Naive B cell (primary cell): ENCODE data around the gene GHR. TPM values are rescaled to one million over a fixed set of nuclear protein-coding genes. Genes with fewer than 3 reads are reported as not detected.
A peak's percentile ranks its signal among the peaks of the same experiment; 100 is the strongest.

ENCODE experiments used
- ATAC-seq, 2 donors: fragments of 150-1000 bp; cut with Tn5 transposase; 2 replicates each; pipeline ENCODE4 v1.10.0; 2021; ENCODE audit warnings: low read depth in 2 of 2, mild to moderate bottlenecking in 2 of 2, moderate library complexity in 2 of 2
- DNase-seq: peaks from one replicate; pipeline ENCODE4 v3.0.0; 2022
- H3K27ac Mint-ChIP-seq, 6 donors: one replicate each; pipeline ENCODE4 v1.8.0; 2020 to 2022; ENCODE audit warnings: mild to moderate bottlenecking in 6 of 6, mixed read lengths in 6 of 6, moderate library complexity in 5 of 6, inconsistent platforms in 2 of 6
- H3K27me3 Mint-ChIP-seq, 3 donors: one replicate each; pipeline ENCODE4 v1.8.0; 2021 to 2022; ENCODE audit warnings: mixed read lengths in 3 of 3, mild to moderate bottlenecking in 1 of 3
- H3K36me3 Mint-ChIP-seq, 2 donors: one replicate each; pipeline ENCODE4 v1.8.0; 2020 to 2022; ENCODE audit warnings: mixed read lengths in 2 of 2, inconsistent platforms in 1 of 2, mild to moderate bottlenecking in 1 of 2
- H3K4me1 Mint-ChIP-seq, 3 donors: one replicate each; pipeline ENCODE4 v1.8.0; 2020 to 2022; ENCODE audit warnings: mixed read lengths in 3 of 3, inconsistent platforms in 1 of 3, mild to moderate bottlenecking in 1 of 3, moderate library complexity in 1 of 3
- H3K4me3 Mint-ChIP-seq, 8 donors: one replicate each; pipeline ENCODE4 v1.8.0; 2020 to 2022; ENCODE audit warnings: mild to moderate bottlenecking in 8 of 8, mixed read lengths in 8 of 8, moderate library complexity in 8 of 8, inconsistent platforms in 2 of 8
- H3K9me3 Mint-ChIP-seq, 7 donors: one replicate each; pipeline ENCODE4 v1.8.0; 2020 to 2022; ENCODE audit warnings: mixed read lengths in 7 of 7, mild to moderate bottlenecking in 5 of 7, inconsistent platforms in 2 of 7, moderate library complexity in 1 of 7
- polyA plus RNA-seq, 6 donors: library from polyadenylated mRNA; unstranded; fragments of 300-500 nt; fragmentation: Illumina TruSeq; gene quantifications; one replicate each; pipeline ENCODE4 v1.2.3, GENCODE V29; 2021; ENCODE audit warnings: low read depth in 6 of 6

Gene GHR
- polyA plus RNA-seq, 6 donors from 2014 or later = not detected

DNA sequence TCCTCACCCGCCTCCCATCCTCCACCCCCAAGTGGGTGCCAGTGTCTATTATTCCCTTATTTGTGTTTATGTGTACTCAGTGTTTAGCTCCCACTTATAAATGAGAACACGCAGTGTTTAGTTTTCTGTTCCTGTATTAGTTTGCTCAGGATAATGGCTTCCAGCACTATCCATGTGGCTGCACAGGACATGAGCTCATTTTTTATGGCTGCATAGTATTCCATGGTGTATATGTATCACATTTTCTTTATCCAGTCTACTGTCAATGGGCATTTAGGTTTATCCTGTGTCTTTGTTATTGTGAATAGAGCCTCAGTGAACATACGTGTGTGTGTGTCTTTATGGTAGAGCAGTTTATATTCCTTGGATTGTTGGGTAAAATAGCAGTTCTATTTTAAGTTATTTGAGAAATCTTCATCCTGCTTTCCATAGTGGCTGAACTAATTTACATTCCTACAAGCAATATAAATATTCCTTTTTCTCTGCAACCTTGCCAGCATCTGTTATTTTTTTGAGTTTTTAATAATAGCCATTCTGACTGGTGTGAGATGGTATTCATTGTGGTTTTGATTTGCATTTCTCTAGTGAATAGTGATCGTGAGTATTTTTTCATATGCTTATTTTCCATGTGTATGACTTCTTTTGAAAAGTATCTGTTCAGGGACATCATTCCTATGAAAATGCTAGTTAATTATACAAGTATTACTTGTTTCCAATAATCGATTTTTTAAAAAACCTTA, 169.3 kb downstream of the GHR start:
- DNase-seq (no peak), ATAC-seq (no peak)
- Mint-ChIP-seq H3K27me3 (peaks cover 0 to 6% (median 4%) of the 10 kb centered on the region in 3 donors), H3K27ac (no peak overlapping the region), H3K4me1 (peaks cover 6 to 13% (median 12%) of the 10 kb centered on the region in 3 donors), H3K4me3 (no peak overlapping the region), H3K9me3 (peaks cover 0 to 4% (median 0%) of the 10 kb centered on the region in 7 donors), H3K36me3 (no peaks in the 10 kb centered on the region)

DNA sequence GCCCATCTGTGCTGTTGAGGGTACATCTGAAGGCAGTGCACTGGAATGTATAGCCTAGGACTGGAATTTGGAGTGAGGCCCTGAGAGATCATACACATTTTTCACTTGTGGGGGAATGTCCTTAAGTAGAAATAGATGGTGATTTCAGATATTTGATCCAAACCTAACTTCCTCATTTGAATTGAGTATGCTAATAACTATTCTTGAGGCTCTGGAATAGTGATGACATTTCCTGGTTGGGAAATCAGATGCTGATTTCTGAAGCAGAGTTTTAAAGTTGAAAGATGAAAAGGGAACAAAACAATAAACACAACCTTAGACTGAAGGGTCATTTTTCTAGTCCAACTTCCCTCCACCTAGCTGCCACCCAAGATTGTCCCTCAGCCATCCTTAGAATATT, 170.4 kb downstream of the GHR start:
- no peak for DNase-seq
- H3K27ac Mint-ChIP-seq = no peak overlapping the region
- peaks cover 0 to 6% (median 4%) of the 10 kb centered on the region in 3 donors for H3K27me3 Mint-ChIP-seq
- H3K9me3 Mint-ChIP-seq = peaks cover 0 to 4% (median 0%) of the 10 kb centered on the region in 7 donors
- ATAC-seq = no peak
- no peaks in the 10 kb centered on the region for H3K36me3 Mint-ChIP-seq
- H3K4me1 Mint-ChIP-seq = peaks cover 6 to 13% (median 12%) of the 10 kb centered on the region in 3 donors
- H3K4me3 Mint-ChIP-seq = no peak overlapping the region

DNA sequence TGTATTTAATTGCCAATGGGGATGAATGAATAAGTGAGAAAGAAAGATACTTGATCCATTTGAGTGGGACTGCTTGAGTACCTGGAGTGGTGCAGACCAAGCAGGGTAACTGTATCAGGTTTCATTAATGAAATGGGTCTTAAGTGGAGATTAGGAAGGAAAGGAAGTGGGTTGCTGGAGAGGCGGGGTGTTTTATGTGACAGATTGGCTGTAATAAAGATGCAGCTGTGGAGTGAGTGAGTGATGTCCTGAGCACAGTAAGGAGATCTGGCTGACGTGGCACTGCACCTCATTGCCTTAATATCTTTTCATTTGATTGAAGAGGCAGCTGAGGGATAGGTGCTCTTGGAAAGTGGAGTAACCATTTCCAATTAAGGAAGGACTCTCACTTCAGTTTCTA, 172.4 kb downstream of the GHR start:
- H3K36me3 Mint-ChIP-seq = no peaks in the 10 kb centered on the region
- DNase-seq = no peak
- no peaks in the 10 kb centered on the region for H3K27me3 Mint-ChIP-seq
- peaks cover 6 to 16% (median 12%) of the 10 kb centered on the region in 3 donors for H3K4me1 Mint-ChIP-seq
- ATAC-seq = no peak
- no peak overlapping the region for H3K4me3 Mint-ChIP-seq
- H3K27ac Mint-ChIP-seq = peak overlapping the region in 2 of 6 donors; percentile 0 to 97
- peaks cover 0 to 4% (median 0%) of the 10 kb centered on the region in 7 donors for H3K9me3 Mint-ChIP-seq

DNA sequence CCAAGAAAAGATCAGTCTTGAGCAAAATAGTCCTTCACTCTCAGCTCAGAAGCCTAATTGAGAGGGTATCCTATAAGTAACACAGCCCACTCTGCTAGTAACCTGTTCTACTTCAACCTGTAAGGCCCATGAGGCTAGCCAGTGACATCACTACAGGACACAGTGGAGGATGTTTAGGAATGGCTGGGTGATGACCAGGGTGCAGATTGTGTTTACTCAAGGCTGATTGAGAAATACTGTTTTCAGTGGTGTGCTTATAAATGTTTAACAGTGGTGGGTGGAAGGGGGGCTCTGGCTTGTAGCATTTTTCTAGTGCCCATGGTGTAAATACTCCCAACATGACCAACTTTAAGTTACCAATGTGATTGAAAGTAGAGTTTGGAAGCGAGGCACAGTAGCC, 173.6 kb downstream of the GHR start:
- Mint-ChIP-seq H3K4me1 (peaks cover 0 to 4% (median 0%) of the 10 kb centered on the region in 3 donors), H3K4me3 (no peak overlapping the region), H3K9me3 (peaks cover 0 to 4% (median 0%) of the 10 kb centered on the region in 7 donors), H3K27me3 (no peaks in the 10 kb centered on the region), H3K36me3 (no peaks in the 10 kb centered on the region), H3K27ac (no peak overlapping the region)
- DNase-seq = no peak
- no peak for ATAC-seq

DNA sequence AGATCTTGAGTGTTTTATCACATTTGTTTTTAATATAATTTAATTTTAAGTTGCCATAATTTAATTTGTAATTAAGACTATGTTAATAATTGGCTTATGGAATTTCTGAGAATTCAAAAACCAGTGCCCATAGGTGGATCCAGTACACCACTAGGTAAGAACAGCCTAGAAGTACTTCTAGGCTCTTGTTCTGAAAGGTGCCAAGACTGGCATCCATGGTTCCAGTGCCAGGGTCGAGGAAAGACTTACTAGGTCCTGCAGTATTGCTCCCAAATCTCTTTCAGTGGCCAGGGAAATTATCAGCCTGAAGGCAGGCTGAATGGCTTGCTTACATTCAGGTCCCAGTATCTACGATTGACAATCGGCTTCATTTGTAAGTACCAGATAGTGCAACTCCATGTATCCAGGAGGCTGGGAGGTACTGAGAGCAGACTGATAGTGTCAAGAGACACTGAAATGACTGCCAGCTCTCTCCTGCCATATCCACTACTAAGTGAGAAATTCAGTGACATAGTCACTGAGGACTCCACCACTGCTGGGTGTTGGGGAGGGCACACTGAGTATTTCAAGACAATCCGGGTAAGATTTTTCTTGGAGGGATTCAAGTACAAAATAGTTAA, 174.2 kb downstream of the GHR start:
- no peak for ATAC-seq
- Mint-ChIP-seq H3K9me3 (peaks cover 0 to 2% (median 0%) of the 10 kb centered on the region in 7 donors), H3K36me3 (no peaks in the 10 kb centered on the region), H3K4me1 (peaks cover 0 to 4% (median 0%) of the 10 kb centered on the region in 3 donors), H3K27ac (peak overlapping the region in 2 of 6 donors; percentile 4 to 22), H3K27me3 (no peaks in the 10 kb centered on the region), H3K4me3 (no peak overlapping the region)
- DNase-seq = no peak

DNA sequence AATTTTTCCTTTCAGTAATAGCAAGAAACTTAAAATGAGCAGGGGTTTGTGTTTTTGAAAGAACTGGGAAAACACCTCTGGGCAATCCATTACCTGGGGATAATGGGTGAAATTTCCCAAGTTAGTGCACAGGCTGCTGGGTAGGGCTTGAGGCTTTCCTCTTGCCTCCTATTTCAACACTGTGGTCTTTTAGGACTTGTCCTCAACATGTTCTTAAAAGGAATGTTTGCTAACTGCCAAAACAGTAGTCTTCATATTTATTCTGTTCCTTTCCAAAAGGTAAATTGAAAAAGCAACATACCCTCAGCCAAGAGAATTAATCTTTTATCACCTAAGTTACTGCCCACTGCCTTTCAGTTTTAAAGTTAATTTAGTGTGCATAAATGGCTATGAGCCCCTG, 175.1 kb downstream of the GHR start:
- no peak for ATAC-seq
- Mint-ChIP-seq H3K27ac (peak overlapping the region in 2 of 6 donors; percentile 4 to 91), H3K4me1 (peaks cover 0 to 4% (median 0%) of the 10 kb centered on the region in 3 donors), H3K4me3 (no peak overlapping the region), H3K36me3 (no peaks in the 10 kb centered on the region), H3K9me3 (no peaks in the 10 kb centered on the region), H3K27me3 (no peaks in the 10 kb centered on the region)
- no peak for DNase-seq

DNA sequence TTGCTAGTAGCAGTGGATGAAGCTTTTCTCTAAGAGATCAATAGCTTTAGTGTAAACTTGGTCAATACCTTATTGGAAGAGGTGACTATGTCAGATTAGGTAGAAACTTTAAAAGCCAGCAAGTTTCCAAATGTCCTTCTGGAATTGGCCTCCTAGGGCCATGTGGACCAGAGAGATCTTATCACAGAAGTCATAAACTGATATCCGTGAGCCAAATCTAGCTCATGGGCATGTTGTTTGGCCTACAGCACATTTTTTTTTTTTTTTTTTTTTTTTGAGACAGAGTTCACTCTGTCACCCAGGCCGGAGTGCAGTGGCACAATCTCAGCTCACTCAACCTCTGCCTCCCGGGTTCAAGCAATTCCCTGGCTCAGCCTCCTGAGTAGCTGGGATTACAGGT, 175.9 kb downstream of the GHR start:
- no peak overlapping the region for H3K4me3 Mint-ChIP-seq
- no peak overlapping the region for H3K27ac Mint-ChIP-seq
- no peaks in the 10 kb centered on the region for H3K36me3 Mint-ChIP-seq
- no peak for ATAC-seq
- DNase-seq = no peak
- H3K9me3 Mint-ChIP-seq = no peaks in the 10 kb centered on the region
- no peaks in the 10 kb centered on the region for H3K27me3 Mint-ChIP-seq
- peaks cover 0 to 4% (median 0%) of the 10 kb centered on the region in 3 donors for H3K4me1 Mint-ChIP-seq

DNA sequence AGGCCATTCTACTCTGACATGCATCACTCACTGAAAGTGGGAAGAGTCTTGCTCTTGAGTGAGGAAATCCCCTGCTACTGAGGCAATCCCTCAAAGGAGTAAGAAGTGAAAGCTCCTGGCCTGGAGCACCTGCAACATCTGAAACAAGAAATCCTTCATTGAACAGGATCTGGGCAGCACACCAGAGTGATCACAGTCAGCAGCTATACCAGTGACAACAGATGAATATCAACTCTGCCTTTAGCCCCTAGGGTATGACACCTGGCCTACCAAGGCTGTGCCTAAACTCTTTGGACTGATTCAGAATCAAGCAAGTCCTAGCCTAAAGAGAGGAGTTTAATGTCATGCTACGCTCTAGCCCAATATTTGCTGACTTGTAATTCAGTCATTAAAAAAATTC, 177.2 kb downstream of the GHR start:
- DNase-seq (no peak), ATAC-seq (peak in 1 of 2 donors; percentile 27)
- no peaks in the 10 kb centered on the region for H3K36me3 Mint-ChIP-seq
- H3K27me3 Mint-ChIP-seq = no peaks in the 10 kb centered on the region
- peak overlapping the region in 1 of 6 donors; percentile 82 for H3K27ac Mint-ChIP-seq
- no peaks in the 10 kb centered on the region for H3K9me3 Mint-ChIP-seq
- H3K4me1 Mint-ChIP-seq = peaks cover 0 to 4% (median 0%) of the 10 kb centered on the region in 3 donors
- H3K4me3 Mint-ChIP-seq = no peak overlapping the region

DNA sequence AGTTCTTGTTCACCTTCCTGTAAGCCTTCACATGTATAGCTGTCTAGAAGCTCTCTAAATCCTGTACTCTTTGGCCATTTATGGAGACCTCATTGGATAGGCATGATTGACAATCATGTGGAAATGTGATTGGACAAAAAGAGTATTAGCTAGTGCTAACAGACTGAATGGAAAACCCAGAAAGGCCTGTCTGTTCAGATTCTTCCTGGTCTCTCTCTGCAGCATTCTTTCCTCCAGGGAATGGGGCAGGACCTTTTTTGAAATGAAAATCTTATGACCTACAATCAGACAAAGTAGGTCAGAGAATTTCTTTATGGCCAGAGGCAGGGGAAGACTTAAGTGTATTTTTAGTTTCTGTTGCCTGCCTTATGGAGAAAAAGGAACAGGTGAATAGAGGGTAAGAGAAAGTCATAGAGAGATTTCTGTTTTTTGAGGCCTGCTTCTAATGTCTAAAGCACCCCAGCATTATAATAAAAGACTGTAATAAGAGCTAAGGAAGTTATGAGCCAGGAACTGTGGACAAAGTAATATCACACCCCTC, 181.0 kb downstream of the GHR start:
- DNase-seq (no peak), ATAC-seq (no peak)
- peaks cover 13 to 14% of the 10 kb centered on the region in 2 donors for H3K36me3 Mint-ChIP-seq
- peaks cover 0 to 9% (median 6%) of the 10 kb centered on the region in 3 donors for H3K4me1 Mint-ChIP-seq
- peaks cover 3 to 16% (median 14%) of the 10 kb centered on the region in 7 donors for H3K9me3 Mint-ChIP-seq
- H3K27me3 Mint-ChIP-seq = peaks cover 5 to 11% (median 8%) of the 10 kb centered on the region in 3 donors
- H3K4me3 Mint-ChIP-seq = no peak overlapping the region
- H3K27ac Mint-ChIP-seq = peak overlapping the region in 2 of 6 donors; percentile 24 to 37

DNA sequence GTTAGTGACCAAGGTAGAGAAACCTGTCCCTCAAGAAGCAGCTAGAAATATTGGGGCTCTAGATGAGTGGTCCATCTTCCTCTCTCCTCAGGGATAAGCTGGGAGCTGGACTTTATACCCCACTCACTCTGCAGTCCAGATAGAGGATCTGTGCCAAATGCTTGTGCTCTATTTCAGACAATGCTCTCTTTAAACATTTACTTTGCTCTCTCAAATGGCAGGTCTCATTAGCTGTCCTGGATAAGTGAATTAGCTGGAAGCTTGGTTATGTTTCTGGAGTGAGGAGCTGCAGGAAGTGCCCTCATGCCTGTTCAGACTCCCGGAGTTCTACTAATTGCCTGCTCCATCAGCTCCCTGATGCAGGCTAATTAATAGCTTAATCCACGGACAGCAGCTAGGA, 182.3 kb downstream of the GHR start:
- peaks cover 0 to 9% (median 5%) of the 10 kb centered on the region in 3 donors for H3K4me1 Mint-ChIP-seq
- H3K4me3 Mint-ChIP-seq = no peak overlapping the region
- no peak for DNase-seq
- no peak for ATAC-seq
- peak overlapping the region in 1 of 6 donors; percentile 22 for H3K27ac Mint-ChIP-seq
- peaks cover 10 to 16% (median 14%) of the 10 kb centered on the region in 3 donors for H3K27me3 Mint-ChIP-seq
- peaks cover 19 to 21% of the 10 kb centered on the region in 2 donors for H3K36me3 Mint-ChIP-seq
- peaks cover 3 to 17% (median 14%) of the 10 kb centered on the region in 7 donors for H3K9me3 Mint-ChIP-seq

DNA sequence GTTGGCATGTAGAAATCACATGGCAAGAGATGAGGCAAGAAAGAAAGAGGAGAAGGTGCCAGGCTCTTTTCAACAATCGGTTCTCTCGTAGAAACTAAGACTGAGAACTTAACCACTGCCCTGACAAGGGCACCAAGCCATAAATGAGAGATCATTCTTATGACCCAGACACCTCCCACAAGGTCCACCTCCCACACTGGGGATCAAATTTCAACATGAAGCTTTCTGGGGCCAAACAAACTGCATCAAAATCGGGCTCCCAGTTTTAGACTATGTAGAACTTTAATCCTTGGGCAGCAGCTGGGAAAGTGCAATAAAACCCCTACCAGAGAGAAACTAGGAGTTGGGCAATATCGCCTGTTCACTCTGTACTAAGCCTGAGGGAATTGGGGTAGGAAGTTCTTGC, 183.2 kb downstream of the GHR start:
- no peak for DNase-seq
- H3K27ac Mint-ChIP-seq = peak overlapping the region in 1 of 6 donors; percentile 61
- peaks cover 3 to 18% (median 14%) of the 10 kb centered on the region in 7 donors for H3K9me3 Mint-ChIP-seq
- peaks cover 0 to 9% (median 5%) of the 10 kb centered on the region in 3 donors for H3K4me1 Mint-ChIP-seq
- ATAC-seq = no peak
- peak overlapping the region in 1 of 8 donors; percentile 73 for H3K4me3 Mint-ChIP-seq
- H3K36me3 Mint-ChIP-seq = peaks cover 19 to 21% of the 10 kb centered on the region in 2 donors
- H3K27me3 Mint-ChIP-seq = peaks cover 19 to 23% (median 23%) of the 10 kb centered on the region in 3 donors

DNA sequence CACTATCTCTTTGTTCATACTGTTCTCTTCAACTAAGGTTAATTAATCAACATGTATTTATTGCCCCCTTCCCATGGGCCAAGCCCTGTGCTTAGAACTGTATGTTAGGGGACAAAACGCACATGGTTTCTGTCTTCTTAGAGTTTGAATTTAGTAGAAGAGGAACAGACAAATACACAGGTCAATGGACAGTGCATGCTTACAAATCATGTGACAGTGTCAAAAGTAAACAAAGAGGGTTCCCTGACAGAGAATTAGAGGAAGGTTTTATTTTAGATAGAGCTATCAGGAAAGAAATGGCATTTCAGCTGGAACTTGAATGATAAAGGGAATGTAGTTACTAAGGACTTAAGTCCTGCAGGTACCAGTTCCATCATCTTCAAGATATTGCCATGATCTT, 188.2 kb downstream of the GHR start:
- no peak overlapping the region for H3K27ac Mint-ChIP-seq
- H3K9me3 Mint-ChIP-seq = peaks cover 3 to 14% (median 10%) of the 10 kb centered on the region in 7 donors
- no peak for DNase-seq
- H3K4me3 Mint-ChIP-seq = no peak overlapping the region
- H3K36me3 Mint-ChIP-seq = peaks cover 24 to 28% of the 10 kb centered on the region in 2 donors
- peaks cover 5 to 9% (median 7%) of the 10 kb centered on the region in 3 donors for H3K4me1 Mint-ChIP-seq
- no peak for ATAC-seq
- H3K27me3 Mint-ChIP-seq = peaks cover 26 to 31% (median 30%) of the 10 kb centered on the region in 3 donors

DNA sequence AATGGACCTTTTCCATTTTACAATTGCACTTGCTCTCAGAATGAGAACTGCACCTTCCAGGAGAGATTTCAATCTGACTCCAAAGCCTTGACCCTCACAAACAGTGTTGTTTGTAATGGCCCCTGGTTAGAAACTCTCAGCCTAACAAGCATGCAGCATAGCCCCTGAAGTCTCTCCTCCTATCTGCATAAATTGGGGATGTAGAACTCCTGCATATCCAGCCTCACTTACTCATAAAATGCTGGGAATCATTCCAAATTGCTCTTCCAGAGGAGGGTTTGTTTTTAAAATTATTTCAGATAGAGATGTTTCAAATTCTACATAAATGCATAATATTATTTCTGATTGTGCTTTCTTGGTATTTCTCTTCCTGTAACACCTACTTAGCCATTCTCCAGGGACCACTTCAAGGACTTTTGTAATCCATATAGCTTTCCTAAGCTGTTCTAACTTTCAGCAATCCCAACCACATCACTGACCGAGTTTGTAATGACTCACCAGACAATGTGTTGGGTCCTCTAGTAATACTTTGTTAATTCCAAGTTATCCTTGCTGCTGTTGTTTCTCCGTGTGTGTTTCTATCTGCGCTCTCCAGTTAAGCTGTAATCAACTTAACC, 189.6 kb downstream of the GHR start:
- H3K4me1 Mint-ChIP-seq = peaks cover 5 to 14% (median 13%) of the 10 kb centered on the region in 3 donors
- peak overlapping the region in 1 of 6 donors; percentile 21 for H3K27ac Mint-ChIP-seq
- DNase-seq (no peak), ATAC-seq (no peak)
- no peak overlapping the region for H3K4me3 Mint-ChIP-seq
- peaks cover 15 to 21% of the 10 kb centered on the region in 2 donors for H3K36me3 Mint-ChIP-seq
- peaks cover 21 to 30% (median 26%) of the 10 kb centered on the region in 3 donors for H3K27me3 Mint-ChIP-seq
- H3K9me3 Mint-ChIP-seq = peaks cover 0 to 9% (median 0%) of the 10 kb centered on the region in 7 donors
